Fibroblast of upper back skin (primary cell): ENCODE data around the gene AAGAB.
A peak's percentile ranks its signal among the peaks of the same experiment; 100 is the strongest.
"Not testable (repeated sequence)": the region's sequence is repeated elsewhere in the genome, so short reads cannot be mapped to it uniquely, and the experiment has no call there.

Experiments used
- DNase-seq: peaks from one replicate; pipeline ENCODE4 v3.0.0-alpha.2; 2013

Gene AAGAB

DNA sequence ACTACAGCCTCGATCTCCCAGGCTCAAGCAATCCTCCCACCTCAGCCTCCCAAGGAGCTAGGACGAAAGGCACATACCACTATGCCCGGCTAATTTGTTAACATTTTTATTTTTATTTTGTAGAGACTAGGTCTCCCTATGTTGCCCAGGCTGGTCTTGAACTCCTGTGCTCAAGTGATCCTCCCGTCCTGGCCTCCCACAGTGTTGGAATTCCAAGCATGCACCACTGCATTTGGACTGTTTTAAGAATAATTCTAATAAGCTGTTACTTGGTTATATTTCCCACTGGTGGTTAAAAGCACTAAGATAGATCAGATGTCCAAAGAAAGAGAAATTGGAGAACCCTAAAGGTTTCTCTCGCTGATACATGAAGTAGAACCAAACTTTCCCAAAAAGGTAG lies 3.1 kb downstream of the AAGAB start:
- DNase-seq = no peak

DNA sequence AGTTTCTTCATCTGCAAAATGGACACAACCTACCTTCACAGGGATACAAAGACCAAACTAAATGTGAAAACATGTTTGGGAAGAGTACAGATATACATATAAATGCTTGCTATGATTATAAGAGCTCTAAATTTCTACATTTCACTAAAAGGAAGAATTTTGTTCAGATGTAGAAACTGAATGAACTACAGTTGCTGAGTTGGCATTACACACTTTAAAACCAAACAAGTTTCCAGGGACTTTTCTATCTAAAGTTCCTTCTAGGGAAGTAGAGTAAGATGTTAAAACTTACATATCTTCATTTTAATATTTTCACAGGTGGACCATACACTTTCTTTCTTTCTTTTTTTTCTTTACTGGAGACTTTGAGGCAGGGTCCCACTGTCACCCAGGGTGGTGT lies 4.6 kb downstream of the AAGAB start:
- DNase-seq = no peak

DNA sequence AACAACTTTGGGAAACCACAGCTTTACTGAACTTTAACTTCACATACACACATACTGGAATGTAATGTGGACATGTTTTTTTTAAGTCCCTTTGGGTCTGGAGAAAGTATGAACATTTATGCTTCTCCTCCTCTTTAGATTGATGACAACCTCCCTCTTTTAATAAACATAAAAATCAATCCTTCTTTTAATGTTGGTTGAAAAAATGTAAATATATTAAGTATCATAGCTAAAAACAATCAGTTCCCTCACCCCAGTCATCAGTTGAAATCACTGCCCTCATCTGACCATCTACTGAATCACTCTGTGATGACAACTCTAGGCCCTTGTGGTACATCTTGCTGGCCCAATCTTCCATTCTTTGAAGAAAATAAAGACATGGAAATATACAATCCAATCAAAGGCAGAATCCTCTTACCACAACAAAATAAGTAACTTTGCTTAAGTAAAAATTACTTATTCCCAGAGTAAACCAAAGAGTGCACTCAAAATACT lies 6.4 kb downstream of the AAGAB start:
- peak; percentile 69 for DNase-seq

DNA sequence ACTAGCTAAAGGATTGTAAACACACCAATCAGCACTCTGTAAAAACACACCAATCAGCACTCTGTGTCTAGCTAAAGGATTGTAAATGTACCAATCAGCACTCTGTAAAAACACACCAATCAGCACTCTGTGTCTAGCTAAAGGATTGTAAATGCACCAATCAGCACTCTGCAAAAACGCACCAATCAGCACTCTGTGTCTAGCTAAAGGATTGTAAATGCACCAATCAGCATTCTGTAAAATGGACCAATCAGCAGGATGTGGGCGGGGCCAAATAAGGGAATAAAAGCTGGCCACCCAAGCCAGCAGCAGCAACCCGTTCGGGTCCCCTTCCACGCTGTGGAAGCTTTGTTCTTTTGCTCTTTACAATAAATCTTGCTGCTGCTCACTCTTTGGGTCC lies 7.9 kb downstream of the AAGAB start:
- DNase-seq = not testable (repeated sequence)

DNA sequence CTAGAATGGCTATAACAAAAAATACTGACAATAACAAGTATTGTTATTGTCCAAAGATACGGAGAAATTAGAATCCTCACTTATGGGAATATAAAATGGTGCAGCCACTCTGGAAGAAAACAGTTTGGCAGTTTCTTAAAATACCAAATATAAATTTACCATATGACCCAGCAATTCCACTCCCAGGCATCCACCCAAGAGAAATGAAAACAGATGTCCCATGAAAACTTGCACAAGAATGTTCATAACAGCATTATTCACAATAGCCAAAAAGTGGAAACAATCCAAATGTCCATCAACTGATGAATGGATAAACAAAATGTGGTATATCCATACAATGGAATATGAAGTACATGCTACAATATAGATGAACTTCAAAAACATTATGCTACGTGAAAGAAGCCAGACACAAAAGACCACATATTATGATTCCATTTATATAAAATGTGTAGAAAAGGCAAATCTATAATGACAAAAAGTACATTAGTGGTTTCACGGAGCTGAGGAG lies 9.4 kb downstream of the AAGAB start:
- peak; percentile 73 for DNase-seq

DNA sequence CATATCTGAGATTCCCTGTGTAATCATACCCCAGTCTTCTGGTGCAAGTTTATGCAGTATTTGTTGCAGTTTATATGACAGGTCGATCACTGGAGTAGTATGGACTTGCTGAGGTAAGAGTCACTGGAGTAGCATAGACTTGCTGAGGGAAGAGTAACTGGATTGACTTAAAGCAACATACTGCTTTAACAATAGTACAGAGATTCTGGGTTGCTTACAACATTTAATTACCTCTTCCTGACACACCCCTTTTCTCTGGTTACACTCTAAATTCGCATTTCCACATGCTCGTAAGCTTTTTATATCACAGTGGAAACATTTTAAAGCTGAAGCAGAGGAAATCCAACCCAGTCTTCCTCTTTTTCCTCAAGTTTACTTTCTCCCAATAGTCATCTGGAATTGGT lies 11.8 kb downstream of the AAGAB start:
- DNase-seq = no peak

DNA sequence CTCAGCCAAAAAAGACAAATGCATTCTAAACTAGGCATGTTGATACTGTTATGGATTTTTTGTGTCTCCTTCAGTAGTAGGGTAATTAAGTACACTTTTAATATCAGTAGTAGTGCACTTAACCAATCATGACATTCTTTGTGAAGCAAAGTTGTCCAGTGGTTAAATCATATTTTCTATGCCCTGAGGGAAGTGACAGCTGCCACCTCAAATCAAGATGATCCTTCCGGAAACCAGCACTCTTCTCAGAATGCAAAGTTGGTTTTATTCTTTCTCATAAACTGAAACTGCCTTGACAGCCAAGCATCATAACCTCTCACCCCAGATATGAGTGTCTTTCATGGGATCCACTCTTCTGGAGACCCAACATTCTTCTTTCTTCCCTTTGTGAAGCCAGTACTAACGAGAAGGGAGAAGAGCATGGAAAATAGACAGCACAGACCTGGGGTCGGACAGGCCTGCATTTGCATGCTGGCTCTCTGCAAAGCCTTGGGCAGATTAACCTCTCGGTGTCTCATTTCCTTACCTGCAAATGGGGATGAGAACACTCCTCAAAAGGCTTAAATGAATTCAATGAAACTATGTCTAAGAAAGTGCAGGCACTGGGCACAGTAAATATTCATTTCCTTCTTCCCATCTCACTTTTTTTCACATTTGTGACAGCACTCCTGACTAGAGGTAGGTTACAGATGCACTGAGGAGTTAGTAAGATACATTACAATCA lies 13.2 kb downstream of the AAGAB start:
- DNase-seq = no peak

DNA sequence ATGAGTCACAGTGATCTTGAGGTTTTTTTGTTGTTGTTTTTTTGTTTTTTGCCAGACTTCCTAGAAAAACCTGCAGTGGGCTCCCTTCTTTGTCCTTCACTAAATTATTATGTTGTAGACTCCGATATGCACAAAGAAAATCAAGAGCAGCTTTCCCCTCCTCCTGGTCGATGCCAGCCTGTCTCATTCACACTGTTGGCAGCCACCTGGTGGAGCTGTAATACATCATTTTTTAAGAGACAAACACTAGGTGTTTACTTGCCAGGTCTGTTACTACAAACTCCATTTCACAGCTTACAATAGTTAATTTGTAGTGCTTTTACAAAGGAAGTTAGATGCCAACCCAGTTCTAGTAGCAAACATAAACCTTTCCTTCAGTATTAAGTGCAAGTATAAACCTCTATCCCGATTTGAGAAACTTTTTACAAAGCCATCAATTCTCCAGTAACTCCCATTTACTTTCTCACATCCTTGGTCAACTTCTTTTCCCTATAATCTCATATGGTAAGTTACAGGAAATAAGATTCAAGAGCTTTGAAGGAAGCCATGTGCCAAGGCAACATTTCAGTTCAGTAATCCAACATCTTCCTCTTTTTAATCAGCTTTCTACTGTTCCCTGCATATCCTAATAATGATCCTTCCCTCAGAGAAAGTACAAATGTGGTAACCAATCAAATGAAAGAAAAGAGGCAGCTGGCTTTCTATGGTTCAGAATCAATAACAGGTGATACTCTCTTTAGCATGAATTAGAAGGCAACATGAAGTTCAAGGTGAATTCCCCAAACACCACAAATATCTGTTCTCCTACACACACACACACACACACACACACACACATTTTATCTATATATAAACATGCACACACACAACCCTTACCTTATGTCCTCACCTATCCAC lies 14.0 kb downstream of the AAGAB start:
- DNase-seq = no peak

DNA sequence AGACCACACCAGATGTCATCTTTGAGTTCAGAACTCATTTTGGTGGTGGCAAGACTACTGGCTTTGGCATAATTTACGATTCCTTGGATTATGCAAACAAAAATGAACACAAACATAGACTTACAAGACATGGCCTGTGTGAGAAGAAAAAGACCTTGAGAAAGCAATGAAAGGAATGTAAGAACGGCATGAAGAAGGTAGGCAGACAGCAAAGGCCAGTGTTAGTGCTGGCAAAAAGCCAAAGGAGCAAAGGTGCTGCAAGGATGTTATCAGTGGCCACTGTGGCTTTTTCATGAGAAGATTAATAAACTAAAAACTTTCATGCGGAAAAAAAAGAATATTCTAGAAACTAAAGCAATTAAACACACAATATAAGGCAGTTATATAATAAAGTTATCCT lies 21.9 kb downstream of the AAGAB start:
- DNase-seq = no peak

DNA sequence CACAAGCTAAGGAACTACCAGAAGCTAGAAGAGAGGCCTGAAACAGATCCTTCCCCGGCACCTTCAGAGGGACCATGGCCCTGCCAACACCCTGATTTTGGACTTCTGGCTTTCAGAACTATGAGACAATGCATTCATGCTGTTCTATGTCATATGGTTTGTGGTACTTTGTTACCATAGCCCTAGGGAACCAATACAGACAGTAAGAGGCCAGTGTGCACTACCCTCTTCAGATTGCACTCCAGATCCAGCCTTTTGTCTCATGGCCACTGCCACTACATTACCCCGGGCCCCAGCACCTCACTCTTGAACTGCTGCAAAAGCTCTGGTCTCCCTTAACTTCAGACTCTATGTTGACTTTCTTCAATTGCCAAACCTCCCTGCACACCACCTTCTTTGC lies 24.0 kb downstream of the AAGAB start:
- DNase-seq = no peak

DNA sequence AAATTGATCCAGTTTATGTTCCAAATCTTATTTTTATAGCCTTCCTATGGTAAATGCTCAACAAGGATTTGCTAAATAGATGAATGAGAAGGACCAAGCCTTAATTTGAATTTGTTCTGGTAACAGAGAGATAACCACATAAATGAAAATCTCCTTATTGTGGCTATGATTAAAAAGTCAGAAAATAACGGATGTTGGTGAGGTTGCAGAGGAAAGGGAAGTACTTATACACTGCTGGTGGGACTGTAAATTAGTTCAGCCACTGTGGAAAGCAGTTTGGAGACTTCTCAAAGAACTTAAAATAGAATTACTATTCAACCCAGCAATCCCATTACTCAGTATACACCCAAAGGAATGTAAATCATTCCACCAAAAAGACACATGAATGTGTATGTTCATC lies 26.2 kb downstream of the AAGAB start:
- no peak for DNase-seq

DNA sequence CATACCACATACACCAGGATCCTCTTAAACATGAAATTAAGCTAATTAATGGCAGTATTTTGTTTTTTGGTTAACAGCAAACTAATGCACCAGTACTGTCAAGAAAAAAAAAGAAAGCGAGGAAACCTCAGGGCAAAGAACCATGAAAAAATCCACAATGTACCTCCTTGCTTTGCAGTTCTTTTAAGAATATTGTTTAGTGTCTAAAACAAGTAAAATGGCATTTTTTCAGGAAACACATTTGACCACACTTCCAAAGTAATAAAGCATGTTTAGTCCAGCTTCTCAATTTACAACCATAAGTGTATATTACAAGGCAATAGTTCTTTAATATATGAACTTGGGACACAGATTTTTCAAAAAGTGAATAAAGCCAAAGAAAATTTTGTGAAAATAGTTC lies 26.6 kb downstream of the AAGAB start:
- no peak for DNase-seq

DNA sequence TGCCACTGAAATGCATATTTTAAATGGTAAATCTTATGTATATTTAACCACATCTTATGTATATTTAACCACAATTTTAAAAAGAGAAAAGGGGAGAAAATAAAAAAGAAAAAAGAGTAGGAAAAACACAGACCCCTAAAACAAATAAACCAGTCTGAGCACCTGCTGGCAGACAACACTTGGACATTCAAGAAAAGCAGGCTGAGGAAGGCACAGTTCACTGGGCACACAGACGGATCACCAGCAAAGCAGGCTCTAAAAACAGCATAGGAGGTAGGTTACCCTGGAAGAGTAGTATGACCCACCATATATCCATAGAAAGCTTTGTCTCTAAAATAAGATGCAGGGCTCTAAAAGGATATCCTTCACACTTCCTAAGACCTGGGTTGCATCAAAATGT lies 27.0 kb downstream of the AAGAB start:
- no peak for DNase-seq

DNA sequence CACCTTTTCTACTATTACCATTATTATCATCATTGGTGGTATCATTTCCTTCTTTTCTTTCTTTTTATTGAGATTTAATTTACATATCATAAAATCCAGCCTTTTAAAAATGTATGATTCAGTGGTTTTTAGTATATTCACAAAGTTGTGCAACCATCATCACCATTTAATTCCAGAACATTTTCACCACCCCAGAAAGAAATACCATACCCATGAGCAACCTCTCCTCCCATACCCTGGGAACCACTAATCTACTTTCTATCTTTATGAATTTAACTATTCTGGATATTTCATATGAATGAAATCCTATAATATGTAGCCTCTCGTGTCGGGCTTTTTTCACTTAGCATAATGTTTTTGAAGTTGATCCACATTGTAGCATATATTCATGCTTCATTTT lies 29.1 kb downstream of the AAGAB start:
- DNase-seq = peak; percentile 77

DNA sequence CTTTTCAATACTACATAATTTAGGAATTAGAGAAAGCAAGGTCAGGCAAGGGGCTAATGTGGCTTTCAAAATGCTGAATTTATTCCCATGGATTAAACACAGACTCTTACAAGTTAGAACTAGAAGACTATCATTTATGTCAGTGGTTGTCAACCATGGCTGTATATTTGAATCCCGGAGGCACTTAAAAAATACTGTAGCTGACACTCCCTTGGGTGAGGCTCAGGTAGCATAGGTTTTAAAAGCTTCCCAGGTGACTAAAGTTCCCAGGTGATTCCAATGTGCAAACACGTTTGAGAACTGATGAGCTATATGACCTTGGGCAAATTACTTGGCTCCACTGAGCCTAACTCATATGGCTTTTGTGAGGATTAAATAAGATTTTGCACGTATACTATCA lies 29.6 kb downstream of the AAGAB start:
- no peak for DNase-seq

DNA sequence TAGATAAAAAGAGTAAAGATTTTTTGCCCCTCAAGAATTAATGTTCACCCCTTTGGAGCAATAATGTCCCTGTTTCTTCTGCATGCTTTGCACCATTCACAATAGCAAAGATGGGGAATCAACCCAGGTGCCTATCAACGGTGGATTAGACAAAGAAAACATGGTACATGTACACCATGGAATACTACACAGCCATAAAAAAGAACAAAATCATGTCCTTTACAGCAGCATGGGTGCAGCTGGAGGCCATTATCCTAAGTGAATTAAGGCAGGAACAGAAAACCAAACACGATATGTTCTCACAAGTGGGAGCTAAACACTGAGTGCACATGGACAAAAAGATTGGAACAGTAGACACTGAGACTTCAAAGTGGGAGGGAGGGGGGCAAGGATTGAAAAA lies 35.2 kb downstream of the AAGAB start:
- no peak for DNase-seq

DNA sequence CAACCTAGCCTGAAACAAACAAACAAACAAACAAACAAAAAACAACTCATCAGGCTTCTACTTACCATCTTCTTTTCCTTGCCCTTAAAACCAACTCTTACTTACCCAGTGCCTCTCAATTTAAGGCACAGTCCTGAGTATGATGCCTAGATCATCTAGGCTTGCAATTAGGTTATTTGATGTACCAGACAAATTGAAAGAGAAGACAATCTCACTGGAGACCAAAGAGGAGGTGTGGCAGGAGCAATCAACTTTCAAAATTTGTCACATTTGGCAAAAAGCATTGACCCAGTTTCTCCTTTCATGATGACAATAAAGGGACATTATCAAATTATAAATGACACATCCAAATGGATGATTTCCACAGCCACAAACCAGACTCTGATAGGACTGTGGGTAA lies 36.0 kb downstream of the AAGAB start:
- no peak for DNase-seq

DNA sequence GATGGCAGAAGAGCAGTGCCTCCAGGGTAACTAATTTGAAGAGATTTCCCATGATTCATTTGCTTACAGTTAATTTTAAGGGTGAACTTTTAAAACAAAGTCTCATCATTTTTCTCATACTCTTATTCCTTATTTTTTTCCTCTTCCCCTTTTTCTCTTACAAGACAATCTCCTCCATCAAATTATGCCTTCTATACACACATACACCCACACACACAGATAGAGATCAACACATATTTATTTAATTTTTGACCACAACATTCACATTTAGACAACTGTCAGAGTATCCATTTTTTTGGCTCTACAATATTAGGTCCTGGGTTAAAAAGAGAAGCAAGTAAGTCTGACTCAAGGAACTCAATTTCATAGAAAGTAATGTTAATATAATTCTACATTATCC lies 37.6 kb downstream of the AAGAB start:
- no peak for DNase-seq

DNA sequence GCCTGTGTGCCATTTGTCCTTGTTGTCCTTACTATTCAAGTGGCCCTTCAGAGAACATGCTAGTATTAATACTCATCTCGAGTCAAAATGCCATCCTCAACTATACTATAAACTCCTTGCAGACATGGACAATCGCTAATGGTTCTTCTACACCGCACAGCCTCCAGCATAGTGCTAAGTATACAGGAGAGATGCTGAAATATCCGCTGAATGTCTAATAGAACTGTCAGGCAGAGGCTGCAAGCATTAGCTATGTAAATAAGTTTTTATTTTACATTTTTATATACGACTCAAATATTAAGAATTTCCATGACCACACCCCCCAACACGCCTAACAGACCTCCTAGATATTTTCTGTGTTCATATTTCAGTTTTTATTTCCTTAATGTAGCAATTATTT lies 39.4 kb downstream of the AAGAB start:
- no peak for DNase-seq

DNA sequence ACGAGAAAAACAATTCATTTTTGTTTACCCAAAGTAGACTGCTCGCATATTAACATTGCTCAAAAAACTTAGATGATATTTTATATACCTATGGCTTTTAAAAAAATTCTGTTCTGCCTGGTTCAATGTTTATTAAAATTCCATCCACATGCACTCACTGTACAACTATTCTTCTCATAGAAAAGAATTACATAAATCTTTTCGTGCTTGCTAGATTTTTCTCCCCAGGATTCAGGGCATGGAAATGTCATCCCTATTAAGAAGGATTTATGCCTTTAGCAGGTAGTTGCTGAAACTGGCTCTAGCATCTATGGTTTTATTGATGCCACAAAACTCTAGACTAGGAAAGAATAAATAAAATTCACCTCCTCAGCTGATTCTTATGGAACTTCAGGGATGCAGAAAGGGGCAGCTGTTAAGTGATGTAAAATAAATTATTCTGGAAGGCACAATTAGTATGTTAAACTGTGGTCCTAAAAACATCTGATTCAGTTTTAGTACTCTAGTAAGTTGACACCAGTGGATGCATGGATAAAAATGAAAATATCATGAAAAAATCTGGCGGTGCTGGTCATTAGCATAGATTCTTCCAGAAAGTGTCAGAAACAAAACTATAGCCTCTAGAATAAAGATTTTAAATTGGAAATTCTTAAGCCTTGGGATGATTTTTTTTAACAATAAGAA lies 41.6 kb downstream of the AAGAB start:
- peak; percentile 26 for DNase-seq

DNA sequence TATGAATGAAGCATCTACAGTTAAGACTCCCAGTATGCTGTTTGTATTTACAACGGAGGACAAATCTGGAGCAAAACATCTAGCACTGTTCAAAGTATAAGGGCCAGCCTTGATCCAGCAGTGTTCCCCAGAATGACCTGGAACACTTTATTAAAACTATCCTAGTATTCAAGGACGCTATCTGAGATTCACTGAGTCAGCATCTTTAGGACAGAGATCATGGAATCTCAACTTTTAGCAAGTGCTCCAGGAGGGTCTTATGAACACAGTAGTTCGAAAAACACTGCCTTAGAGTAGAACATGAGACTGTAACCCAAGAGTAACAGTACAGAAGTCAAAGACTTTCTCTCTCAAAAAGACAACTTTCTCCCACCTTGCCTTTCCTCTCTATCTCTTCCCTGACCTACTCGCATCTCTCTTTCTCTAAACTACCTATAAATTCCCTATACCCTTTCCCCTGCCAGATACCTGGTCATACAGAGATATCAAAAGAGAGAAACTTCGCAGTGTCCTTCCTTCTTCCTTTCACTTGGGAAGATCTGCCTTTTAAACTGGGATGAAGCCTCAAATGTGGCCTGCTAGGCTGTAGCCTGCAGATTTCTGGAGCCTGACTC lies 43.8 kb downstream of the AAGAB start:
- no peak for DNase-seq

DNA sequence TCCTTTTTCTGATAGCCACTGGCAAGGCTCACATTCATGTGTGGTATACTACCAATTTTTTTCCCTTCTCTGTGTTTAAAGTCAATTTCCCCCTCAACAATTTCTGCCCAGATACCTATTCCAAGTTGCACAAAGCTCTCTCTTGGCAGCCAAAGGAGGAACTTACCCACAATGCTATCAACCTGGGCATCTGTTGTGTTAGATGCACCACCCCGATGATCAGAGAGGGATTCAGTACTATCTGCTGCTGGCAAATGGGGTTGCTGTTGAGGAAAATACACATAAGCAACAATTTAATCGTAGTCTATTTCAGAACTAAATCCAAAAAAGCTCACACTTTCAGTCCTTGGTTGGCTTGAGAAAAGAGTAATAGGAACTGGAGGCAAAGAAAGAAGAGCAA lies 46.1 kb downstream of the AAGAB start:
- no peak for DNase-seq
